Left cardiac atrium (tissue), 4 donors: ENCODE measurements around the gene CEBPE. TPM values are rescaled to one million over a fixed set of nuclear protein-coding genes. Genes with fewer than 3 reads are reported as not detected.

Experiments
- ATAC-seq, 2 donors: fragments of 200-7000 bp; cut with Tn5 transposase; one replicate each; pipeline ENCODE4 v1.9.1; 2020; ENCODE audit warnings: mild to moderate bottlenecking in 2 of 2, moderate library complexity in 2 of 2
- DNase-seq: peaks from one replicate; pipeline ENCODE4 v3.0.0-alpha.2; 2020
- intact Hi-C, 2 donors: fragments of 100-400 bp; cut with DNase I; formaldehyde crosslinking; loops; one replicate each; pipeline versions ENCODE4 v1.14.1 to v1.15.1; 2022 to 2023
- total RNA-seq, 2 donors: library from RNA; stranded (reverse); fragmentation: NEBNext Ultra II Directional; extraction: Animal tissue kit (Norgen Biotek cat#: 25700); gene quantifications; one replicate each; pipeline ENCODE4 v1.2.1, GENCODE V29; 2021
- donor health status: DM: no; HTN: yes; CAD: no.
- donor health status: DM: no; HTN: yes; CAD: no; lungs with severe emphysema.
- donor health status: DM: yes; HTN: yes; CAD: no.
- donor health status: Dilated cardiomyopathy.

CEBPE gene
- total RNA-seq, 2 donors from 2014 or later: not detected

DNA sequence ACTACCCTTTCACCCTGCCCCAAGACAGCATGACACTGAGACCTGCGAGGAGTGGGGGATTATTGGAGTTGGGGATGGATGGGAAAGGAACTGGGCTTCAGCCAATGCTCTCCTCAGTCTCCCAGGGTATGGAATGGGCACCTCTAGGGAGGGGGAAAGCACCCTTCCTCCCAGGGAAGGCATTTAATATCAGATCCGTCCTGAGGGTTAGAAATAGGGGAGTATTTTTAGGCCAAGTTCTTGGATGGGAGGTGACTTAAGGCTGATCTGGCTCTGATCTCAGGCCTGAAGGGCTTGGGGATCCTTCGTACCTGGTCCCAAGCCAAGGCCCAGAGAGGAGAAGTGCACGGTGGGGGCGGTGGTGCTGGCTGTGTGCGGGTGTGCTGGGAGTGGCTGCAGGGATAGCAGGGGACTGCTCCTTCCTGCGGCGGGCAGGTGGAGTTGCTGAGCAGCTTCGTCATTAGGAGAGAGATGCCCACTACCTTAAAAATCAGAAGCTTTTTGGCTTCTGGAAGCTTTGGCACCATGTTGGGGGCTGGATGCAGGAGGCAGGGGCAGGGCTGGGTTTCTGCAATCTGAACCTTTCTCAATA is 7.0 kb upstream of the CEBPE start:
- intact Hi-C loops: no loop called here

DNA sequence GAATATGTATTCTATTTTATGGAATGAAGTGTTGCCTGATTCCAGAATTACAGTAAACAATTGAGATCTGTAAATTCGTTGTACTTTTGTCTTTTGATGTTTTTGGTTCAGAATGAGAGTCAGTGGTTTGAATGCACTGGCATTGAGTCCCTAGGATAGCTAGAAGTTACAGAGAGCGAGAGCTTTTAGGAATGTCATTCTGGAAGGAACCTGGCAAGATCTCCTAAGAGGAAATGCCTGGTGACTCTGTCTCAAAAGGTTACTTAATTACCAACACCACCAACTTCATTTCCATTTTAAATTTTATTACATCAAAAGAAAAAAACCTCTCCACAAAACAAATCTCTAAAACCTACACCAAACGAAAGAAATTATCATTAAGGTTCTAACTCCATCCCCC is 6.0 kb upstream of the CEBPE start:
- no peak for DNase-seq
- ATAC-seq: no peak
- intact Hi-C loops: no loop called here

More for the DNA sequence above, 7.0 kb upstream of the CEBPE start:
- DNase-seq (no peak), ATAC-seq (no peak)

DNA sequence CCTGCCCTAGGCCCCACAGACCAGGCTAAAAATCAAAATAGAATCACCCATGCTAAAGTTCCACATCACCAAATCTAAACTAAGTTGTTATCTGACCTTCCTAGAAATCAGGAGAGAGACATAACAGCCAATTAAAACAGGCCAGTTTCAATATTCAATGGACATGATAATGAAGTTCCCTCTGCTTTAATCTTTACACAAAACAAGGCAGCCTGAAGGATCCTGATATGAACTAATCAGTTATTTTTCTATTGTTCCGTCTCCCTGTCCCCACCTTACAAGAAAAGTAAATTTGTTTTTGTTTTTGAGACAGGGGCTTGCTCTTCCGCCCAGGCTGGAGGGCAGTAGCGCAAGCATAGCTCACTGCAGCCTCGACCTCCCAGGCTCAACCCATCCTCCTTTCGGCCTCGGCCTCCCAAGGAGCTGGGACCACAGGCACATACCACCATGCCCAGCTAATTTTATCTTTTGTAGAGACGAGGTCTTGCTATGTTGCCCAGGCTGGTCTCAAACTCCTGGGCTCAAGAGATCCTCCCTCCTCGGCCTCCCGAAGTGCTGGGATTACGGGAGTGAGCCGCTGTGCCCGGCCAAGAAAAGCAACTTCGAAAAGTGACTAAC is 5.4 kb upstream of the CEBPE start:
- ATAC-seq (no peak), DNase-seq (no peak)
- intact Hi-C loops: loop anchor here in 1 of 2 donors (5.0 kb wide), 1 partner anchor 173 kb away; no protein-coding TSS in a partner anchor

DNA sequence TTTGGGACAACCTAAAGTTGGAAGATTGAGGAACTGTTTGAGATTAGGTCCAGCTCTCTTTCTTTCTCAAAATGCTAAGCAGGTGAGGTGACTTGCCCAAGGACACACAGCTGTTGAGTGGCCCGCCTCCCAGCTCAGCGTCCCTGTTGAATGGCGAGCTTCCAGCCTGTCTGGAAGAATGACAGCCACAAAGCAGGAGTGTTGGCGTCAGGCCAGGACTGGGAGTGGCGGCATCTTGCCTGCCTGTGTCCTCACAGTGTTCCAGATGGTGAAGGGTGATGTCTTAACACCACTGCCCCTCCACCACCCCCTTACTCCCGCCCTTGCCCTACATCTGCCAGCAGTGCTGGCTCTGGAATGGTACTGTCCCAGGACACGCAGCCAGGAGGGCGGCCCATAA is 4.4 kb upstream of the CEBPE start:
- ATAC-seq: peak; percentile 57 to 83
- DNase-seq: peak; percentile 82
- intact Hi-C loops: loop anchor here in 1 of 2 donors (5.0 kb wide), 1 partner anchor 174 kb away; no protein-coding TSS in a partner anchor

DNA sequence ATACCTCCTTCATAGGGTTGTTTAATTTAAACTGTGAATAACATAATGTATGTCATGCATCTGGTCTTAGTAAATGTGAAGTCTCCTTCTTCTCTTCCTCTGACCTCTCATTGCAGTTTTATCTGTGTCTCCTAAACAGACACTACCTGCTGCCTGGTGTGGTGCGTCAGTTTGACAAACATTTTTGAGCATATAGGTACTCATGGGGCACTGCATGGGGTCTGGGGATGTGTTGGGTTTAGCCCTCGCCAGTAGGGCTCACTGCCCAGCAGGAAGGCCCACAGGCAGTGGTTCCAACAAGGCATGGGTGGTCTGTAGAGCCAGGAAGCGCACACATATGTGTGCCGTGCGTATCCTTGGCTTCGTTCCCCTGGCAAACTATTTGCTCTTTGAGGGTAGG is 3.0 kb upstream of the CEBPE start:
- intact Hi-C loops: loop anchor here in 1 of 2 donors (5.0 kb wide), 1 partner anchor 175 kb away; no protein-coding TSS in a partner anchor
- DNase-seq (no peak), ATAC-seq (no peak)

DNA sequence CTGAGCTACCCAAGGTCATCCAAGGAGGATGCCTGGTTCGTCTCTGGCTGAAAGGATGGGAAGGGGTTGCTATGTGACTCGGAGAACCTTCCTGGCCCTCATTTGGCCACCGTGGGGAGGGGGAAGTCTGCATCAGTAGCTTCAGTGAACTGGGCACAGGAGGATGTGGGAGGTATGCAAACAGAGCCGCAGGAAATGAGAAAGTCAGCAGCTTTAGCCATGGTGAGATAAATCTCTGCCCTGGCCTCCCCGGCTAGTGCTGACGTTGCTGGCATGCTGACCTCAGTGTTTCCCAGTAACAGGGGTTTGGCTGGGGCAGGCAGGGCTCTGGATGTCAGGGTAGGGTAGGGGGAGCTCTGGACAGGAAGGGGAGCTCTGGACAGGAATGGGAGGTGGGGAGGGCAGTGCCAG is 2.3 kb upstream of the CEBPE start:
- DNase-seq (peak; percentile 75), ATAC-seq (peak; percentile 45 to 68)
- intact Hi-C loops: loop anchor here (2.0 to 5.0 kb wide), 2 partner anchors 65 to 176 kb away; no protein-coding TSS in a partner anchor

DNA sequence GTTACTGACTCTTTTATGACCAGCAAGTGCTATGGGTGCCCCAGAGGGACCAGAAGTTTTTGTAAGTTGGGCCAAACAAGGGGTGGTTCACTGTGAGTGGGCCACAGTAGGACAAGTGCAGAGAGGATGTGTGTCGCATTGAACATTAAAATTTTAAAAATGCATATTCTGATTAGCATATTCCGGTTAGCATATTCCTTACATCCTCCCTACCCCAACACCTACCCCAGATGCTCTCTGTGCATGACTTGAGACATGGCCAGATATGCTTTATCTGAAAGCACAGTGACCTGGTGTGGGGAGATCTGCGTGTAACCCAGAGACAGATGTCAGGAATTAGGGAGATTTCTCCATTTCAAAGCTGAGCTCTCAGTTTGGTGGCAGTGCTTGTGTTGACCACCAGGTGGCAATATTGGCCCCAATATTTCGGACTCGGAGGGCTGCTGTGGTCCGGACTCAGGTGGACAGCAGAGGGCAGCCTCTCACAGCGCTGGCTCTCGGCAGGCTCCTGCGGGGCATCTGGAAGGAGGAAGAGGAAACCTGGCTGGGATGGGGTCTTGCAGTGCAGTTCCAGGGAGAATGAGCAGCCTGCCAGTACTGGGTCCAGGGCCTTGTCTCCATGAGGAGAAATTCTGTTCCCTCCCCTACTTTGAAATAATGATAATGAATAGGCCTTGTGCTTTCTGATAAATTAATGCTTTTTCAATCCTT is 1.6 kb upstream of the CEBPE start:
- intact Hi-C loops: loop anchor here (1.0 to 5.0 kb wide), 3 partner anchors 66 to 177 kb away; no protein-coding TSS in a partner anchor

DNA sequence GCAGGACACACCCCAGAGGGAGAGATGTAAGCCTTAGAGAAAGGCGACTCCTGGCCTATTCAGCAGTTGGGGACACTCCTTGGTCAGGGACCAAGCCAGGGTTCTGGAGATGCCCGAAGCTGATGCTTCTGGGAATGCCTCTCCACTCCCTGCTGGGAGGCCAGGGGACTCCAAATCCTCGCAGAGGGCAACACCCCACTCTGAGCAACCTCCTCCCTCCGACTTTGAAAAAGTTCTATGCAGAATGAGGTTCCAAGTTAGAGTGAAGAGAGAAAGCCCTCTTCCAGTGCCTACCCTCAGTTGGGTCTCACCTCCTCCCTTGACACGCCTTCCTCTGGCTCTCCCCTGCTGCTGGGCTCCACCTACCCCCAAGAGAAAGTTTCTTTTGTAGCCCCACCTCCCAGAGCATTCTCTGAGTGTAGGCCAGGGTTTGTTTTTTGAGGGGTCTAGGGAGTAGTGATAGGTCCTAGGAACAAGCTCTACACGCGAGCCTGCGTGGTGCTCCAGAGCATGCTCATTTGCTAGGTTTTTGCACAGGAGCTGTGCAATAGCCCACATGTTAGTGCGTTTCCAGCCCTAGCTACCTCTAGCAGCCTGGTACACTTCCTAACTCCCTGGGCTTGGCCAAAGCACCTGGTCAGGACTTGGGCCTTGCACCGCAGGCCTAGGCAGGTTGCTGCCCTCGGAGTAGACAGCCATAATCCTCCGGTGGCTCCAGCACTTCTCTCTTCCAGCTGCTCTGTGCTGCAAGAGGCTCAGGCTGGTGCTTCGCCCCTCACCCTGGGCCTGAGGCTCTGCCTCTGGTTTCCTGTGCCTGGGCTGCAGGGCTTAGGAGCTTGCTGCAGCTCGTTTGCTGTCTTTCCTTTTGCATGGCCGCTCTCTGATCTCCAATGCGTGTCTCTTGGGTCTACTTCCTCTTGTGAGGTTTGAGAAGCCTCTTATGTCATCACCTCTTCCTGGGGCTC is 590 bp upstream of the CEBPE start:
- intact Hi-C loops: loop anchor here (1.0 to 5.0 kb wide), 3 partner anchors 67 to 178 kb away; no protein-coding TSS in a partner anchor
- ATAC-seq: no peak
- no peak for DNase-seq

More for the DNA sequence above, 1.6 kb upstream of the CEBPE start:
- peak; percentile 93 for DNase-seq
- peak; percentile 84 to 86 for ATAC-seq

DNA sequence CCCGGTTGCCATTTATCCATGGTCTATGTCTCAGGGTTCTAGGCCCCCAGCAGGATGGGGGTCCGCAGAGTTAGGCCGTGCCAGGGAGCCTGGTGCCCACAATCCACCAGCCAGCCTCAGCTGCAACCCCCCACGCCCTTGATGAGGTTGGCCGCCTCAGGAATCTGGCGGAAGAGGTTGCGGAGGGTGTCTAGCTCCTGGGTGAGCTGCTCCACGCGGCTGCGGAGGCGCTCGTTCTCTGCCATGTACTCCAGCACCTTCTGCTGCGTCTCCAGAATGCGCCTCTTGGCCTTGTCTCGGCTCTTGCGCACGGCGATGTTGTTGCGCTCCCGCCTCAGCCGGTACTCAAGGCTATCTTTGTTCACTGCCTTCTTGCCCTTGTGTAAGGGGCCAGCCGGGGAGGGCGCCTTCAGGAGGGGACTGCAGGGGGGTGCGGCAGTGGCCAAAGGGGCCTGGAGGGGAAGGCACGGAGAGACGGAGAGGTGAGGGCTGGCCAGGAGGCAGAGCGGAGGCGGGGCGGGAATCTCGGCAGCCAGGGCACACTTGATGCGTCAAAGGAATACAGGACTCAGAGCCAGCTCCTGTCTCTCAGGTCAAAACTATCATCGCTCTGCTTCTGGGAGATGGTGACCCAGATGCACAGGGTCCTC is 1.6 kb downstream of the CEBPE start:
- no peak for DNase-seq
- intact Hi-C loops: no loop called here
- ATAC-seq: no peak

DNA sequence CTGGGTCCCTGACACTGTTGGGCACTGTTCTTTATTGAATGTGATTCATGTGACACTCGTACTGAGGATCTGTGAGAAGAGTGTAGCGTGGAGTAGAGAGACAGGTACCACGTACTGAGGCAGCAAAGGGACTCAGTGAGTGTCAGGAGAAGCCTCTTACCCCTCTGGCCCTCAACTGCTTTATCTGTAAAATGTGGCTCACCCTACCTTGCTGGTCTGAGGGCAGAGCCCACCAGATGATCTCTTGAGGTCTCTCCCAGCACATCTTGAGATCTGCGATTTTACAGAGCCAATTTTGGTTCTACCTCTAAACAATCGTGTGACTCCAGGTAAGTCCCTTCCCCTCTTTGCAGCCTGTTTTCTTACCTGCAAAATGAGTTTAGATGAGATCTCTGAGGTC is 3.1 kb downstream of the CEBPE start:
- no peak for DNase-seq

DNA sequence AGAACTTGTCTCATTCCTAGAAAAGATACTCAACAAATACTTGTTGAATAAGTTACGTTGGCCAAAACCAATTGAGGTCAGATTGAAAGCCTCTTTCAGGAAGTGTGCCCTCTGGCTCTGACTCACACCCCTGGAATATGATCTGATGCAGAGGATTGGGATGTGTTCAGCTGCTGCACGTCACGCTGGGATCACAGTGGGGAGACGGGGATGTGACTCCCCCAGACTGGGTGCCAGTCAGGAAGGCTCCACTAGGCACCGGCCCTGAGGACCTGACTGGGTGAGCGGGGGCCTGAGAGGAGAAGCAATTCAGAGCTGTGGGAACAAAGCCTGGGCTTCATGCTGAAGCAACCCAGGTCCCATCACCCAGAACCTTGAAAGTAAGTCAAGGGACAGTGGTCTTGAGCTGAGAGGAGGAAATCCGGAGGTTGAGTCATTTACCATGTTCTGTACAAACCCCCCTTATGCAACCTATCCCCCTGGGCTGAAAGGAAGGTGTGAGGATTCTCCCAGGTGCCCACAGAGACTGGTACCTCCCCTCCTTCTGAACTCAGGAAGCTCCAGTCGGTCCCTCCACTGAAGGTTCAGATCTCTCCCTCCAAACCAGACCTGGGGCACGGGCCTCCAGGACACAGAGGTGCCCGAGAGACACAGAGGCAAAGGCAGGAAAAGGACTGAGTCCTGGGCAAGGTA is 3.9 kb downstream of the CEBPE start:
- intact Hi-C loops: no loop called here
- no peak for DNase-seq
- peak; percentile 19 to 76 for ATAC-seq

More for the DNA sequence above, 3.1 kb downstream of the CEBPE start:
- intact Hi-C loops: no loop called here
- no peak for ATAC-seq

DNA sequence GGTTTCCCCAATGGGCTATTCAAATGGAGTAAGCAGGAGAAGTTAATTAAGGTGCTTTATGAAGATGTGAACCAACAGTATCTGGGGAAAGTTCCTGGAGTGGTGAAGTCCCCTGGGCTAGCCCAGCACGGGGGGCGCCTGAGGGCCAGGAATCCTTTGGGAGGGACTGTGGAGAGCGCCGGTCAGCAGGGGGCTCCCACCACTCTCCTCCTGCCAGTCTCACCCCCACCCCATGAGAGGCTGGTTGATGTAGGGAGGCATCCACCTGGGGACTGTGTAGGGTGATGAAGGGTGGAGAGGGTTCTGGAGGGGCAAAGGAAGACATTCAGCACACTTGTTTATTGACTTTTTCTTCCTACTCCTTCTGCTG is 4.4 kb downstream of the CEBPE start:
- ATAC-seq (peak in 1 of 2 donors; percentile 3), DNase-seq (no peak)
- intact Hi-C loops: loop anchor here in 1 of 2 donors (5.0 kb wide), 1 partner anchor 443 kb away; the partner anchor contains the start of gene THTPA

DNA sequence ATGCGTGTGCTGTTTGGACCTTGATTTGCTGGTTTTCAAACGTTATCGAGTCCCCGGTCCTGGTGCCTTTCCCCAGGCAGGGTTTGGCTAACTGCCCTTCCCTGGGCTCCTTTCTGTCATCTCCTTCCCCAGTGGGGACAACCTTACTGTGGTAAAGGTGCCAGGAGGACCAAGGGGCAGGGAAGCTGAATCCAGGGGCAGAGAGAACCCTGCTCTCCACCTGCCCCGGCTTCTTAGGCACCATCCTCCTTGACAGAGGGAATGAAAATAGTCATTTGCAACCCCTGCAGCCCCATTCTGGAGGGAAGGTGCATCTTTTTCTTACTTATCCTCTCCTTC is 5.0 kb downstream of the CEBPE start:
- intact Hi-C loops: loop anchor here in 1 of 2 donors (5.0 kb wide), 1 partner anchor 443 kb away; the partner anchor contains the start of gene THTPA
- ATAC-seq: no peak
- DNase-seq: no peak

DNA sequence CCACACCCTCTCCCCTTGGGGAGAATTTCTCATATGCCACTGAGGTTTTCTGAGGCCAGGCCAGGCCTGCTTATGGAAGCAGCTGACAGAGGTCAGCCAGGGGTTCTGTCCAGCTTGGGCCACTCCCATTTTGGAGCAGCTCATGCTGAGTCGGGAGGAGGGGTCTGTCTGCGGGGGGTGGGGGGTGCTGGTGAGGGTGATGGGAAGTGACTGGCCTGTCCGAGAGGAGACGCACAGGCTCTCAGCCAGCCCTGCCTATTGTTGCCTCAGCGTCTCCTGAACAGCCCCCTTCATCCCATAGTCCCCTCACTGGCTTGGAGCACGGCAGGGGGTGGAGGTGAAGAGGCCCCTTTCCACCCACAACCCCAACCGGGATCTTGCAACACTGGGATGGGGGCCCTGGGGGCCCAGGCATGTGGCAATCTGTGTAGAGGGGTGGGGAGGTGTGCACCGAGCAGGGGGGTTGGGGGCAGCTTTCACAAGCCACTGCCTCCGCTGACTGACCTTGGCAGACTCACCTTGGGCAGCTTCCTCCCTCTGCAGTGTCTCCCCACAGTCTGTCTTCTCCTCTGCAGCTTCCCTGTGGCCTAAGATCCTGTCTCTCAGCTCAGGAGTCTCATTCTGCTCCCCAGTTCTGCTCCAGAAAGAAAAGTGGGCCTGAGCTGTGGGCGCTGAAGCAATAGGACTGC is 5.5 kb downstream of the CEBPE start:
- ATAC-seq: peak; percentile 14 to 38
- DNase-seq: no peak
- intact Hi-C loops: loop anchor here in 1 of 2 donors (5.0 kb wide), 1 partner anchor 444 kb away; the partner anchor contains the start of gene THTPA

DNA sequence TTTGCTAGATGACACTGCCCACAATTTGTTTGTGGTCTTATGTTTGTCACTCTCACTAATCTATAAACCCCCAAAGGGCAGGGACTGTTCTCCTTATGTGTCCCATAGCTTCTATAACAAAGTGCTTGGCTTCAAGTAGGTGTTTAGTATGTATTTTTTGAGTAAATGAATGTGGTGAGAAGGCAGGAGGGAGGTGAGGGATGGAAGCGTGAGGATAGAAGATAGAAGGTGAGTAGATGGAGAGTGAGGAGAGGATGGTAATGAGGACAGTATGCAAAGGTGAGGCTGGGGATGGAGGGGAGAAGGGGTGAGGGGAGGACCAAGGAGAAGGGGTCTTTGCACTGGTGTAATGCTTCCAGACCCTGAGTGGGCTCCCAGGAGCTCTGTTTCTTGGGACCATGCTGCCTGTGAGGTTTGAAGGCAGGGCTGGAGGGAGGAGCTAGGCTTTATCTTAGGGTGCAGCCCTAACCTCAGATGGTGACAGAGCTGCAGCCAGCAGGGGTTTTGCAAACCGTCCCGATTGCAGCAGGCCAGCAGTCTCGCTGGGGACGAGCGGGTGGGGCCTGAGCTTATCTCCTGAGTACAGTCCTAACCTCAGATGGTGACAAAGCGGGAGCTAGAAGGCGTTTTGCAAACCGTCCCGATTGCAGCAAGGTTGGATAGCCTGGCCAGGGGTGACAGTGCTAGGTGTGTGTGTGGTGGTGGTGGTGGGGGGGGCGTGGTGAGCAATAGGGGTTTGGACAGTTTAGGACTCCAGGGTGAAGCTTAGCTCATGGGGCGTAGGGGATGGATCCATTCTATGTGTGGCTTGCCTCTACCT is 6.5 kb downstream of the CEBPE start:
- ATAC-seq: peak; percentile 30 to 60
- peak; percentile 48 for DNase-seq
- intact Hi-C loops: loop anchor here in 1 of 2 donors (5.0 kb wide), 1 partner anchor 445 kb away; the partner anchor contains the start of gene THTPA
